IMR-90 (cell line): Measurements from ENCODE around the gene B3GALNT1. TPM values are rescaled to one million over a fixed set of nuclear protein-coding genes. Genes with fewer than 3 reads are reported as not detected.

Experiments
- ATAC-seq: fragments of 200-7000 bp; cut with Tn5 transposase; 2 replicates; pipeline ENCODE4 v1.9.1; 2020; ENCODE audit warnings: low read depth, mild to moderate bottlenecking, moderate library complexity
- BruUV-seq: library from RNA; stranded (reverse); fragments of 400-500 nt; replicated peaks from 2 replicates; lab custom pipeline; 2021; lab: Mats Ljungman, UMichigan
- CTCF ChIA-PET: fragments of 300-600 bp; formaldehyde crosslinking; extraction: SDS; loops from one replicate; lab custom pipeline; 2021; ENCODE audit warnings: antibody characterized with exemption; lab: Yijun Ruan, JAX
- POLR2A ChIA-PET: fragments of 300-600 bp; sonication (Branson Sonifier 250); formaldehyde crosslinking; loops from one replicate; lab custom pipeline; 2022; ENCODE audit warnings: antibody characterized with exemption; ENCODE audit not compliant: unreplicated experiment; lab: Charles Lee
- DNase-seq: peaks from one replicate; pipeline ENCODE4 v3.0.0; 2013
- H2AFZ ChIP-seq: replicated peaks from 2 replicates; pipeline ENCODE3; 2013; ENCODE audit warnings: low read length, mild to moderate bottlenecking; ENCODE audit not compliant: poor library complexity
- H2AK5ac ChIP-seq: 2 replicates; pipeline ENCODE4 v1.6.1; 2013; ENCODE audit warnings: low read depth, low read length, inconsistent platforms
- H2AK9ac ChIP-seq: replicated peaks from 2 replicates; pipeline ENCODE3; 2013; ENCODE audit warnings: mild to moderate bottlenecking, low read depth, low read length, moderate library complexity; ENCODE audit not compliant: poor library complexity
- H2BK120ac ChIP-seq: 2 replicates; pipeline ENCODE4 v1.6.1; 2013; ENCODE audit warnings: low read depth, low read length, inconsistent platforms
- H2BK15ac ChIP-seq: 3 replicates; pipeline ENCODE4 v1.6.1; 2013; ENCODE audit warnings: low read depth, low read length, inconsistent platforms
- H2BK20ac ChIP-seq: 2 replicates; pipeline ENCODE4 v1.6.1; 2013; ENCODE audit warnings: low read depth, mild to moderate bottlenecking, inconsistent platforms, low read length, moderate library complexity
- H2BK5ac ChIP-seq: 2 replicates; pipeline ENCODE4 v1.6.1; 2013; ENCODE audit warnings: mild to moderate bottlenecking, low read depth, low read length, inconsistent platforms; ENCODE audit not compliant: poor library complexity, severe bottlenecking
- H3K14ac ChIP-seq: replicated peaks from 2 replicates; pipeline ENCODE4 v1.6.1; 2013; ENCODE audit warnings: low read depth, low read length, inconsistent platforms
- H3K18ac ChIP-seq: 2 replicates; pipeline ENCODE4 v1.6.1; 2013; ENCODE audit warnings: low read depth, low read length, control low read depth
- H3K23ac ChIP-seq: 2 replicates; pipeline ENCODE4 v1.6.1; 2013; ENCODE audit warnings: low read depth, low read length, inconsistent platforms
- H3K27ac ChIP-seq: 2 replicates; pipeline ENCODE4 v1.5.1; 2013; ENCODE audit warnings: mild to moderate bottlenecking, control low read depth, low read length; ENCODE audit not compliant: insufficient read depth
- H3K27me3 ChIP-seq: 2 replicates; pipeline ENCODE4 v1.6.1; 2013; ENCODE audit warnings: low read length; ENCODE audit not compliant: control insufficient read depth, insufficient read depth
- H3K36me3 ChIP-seq: 2 replicates; pipeline ENCODE4 v1.6.1; 2013; ENCODE audit warnings: low read length, mixed read lengths; ENCODE audit not compliant: control insufficient read depth, insufficient read depth
- H3K4ac ChIP-seq: 2 replicates; pipeline ENCODE4 v1.6.1; 2013; ENCODE audit warnings: low read depth, low read length, inconsistent platforms
- H3K4me1 ChIP-seq: 2 replicates; pipeline ENCODE4 v1.6.1; 2013; ENCODE audit warnings: low read length, mixed read lengths; ENCODE audit not compliant: control insufficient read depth, insufficient read depth
- H3K4me2 ChIP-seq: 2 replicates; pipeline ENCODE4 v1.6.1; 2013; ENCODE audit warnings: low read depth, mild to moderate bottlenecking, control low read depth, low read length, moderate library complexity
- H3K4me3 ChIP-seq: 2 replicates; pipeline ENCODE4 v1.5.1; 2013; ENCODE audit warnings: low read depth, mild to moderate bottlenecking, control low read depth, low read length, moderate library complexity; ENCODE audit not compliant: insufficient read depth
- H3K56ac ChIP-seq: 2 replicates; pipeline ENCODE4 v1.6.1; 2013; ENCODE audit warnings: low read length, inconsistent platforms; ENCODE audit not compliant: insufficient read depth; ENCODE audit errors: extremely low read depth
- H3K79me1 ChIP-seq, 2 experiments: 2 replicates each; pipeline ENCODE4 v1.6.1; 2013; ENCODE audit warnings: low read length in 2 of 2, inconsistent platforms in 1 of 2, low read depth in 1 of 2
- H3K9ac ChIP-seq: 2 replicates; pipeline ENCODE4 v1.6.1; 2013; ENCODE audit warnings: low read depth, low read length, control low read depth
- H3K9me1 ChIP-seq: 2 replicates; pipeline ENCODE4 v1.6.1; 2013; ENCODE audit warnings: low read length, inconsistent platforms; ENCODE audit not compliant: insufficient read depth
- H3K9me3 ChIP-seq: 2 replicates; pipeline ENCODE4 v1.6.1; 2013; ENCODE audit warnings: low read length; ENCODE audit not compliant: control insufficient read depth, insufficient read depth
- H4K20me1 ChIP-seq: 2 replicates; pipeline ENCODE4 v1.6.1; 2013; ENCODE audit warnings: low read length, inconsistent platforms; ENCODE audit not compliant: insufficient read depth
- H4K5ac ChIP-seq: 2 replicates; pipeline ENCODE4 v1.6.1; 2013; ENCODE audit warnings: mild to moderate bottlenecking, low read depth, low read length, control low read depth
- H4K8ac ChIP-seq, 2 experiments: 2 replicates each; pipeline ENCODE4 v1.6.1; 2013; ENCODE audit warnings: low read depth in 2 of 2, low read length in 2 of 2, control low read depth in 1 of 2, inconsistent platforms in 1 of 2
- H4K91ac ChIP-seq: 2 replicates; pipeline ENCODE4 v1.6.1; 2013; ENCODE audit warnings: low read depth, low read length, inconsistent platforms; ENCODE audit not compliant: insufficient read depth
- BHLHE40 ChIP-seq: fragments of 150-350 bp; IDR thresholded peaks from 2 replicates; pipeline ENCODE4 v1.6.1; 2016; ENCODE audit warnings: mild to moderate bottlenecking, low read depth, low read length
- CEBPB ChIP-seq: IDR thresholded peaks from 2 replicates; pipeline ENCODE4 v1.6.1; 2012; ENCODE audit warnings: low read depth, low read length, improper control_type of control experiment
- MAZ ChIP-seq: IDR thresholded peaks from 2 replicates; pipeline ENCODE4 v1.6.1; 2012; ENCODE audit warnings: low read depth, mild to moderate bottlenecking, low read length, improper control_type of control experiment, moderate library complexity, borderline replicate concordance
- POLR2A ChIP-seq: IDR thresholded peaks from 2 replicates; pipeline ENCODE4 v1.6.1; 2012; ENCODE audit warnings: mild to moderate bottlenecking, low read depth, low read length
- RCOR1 ChIP-seq: IDR thresholded peaks from 2 replicates; pipeline ENCODE4 v1.6.1; 2012; ENCODE audit warnings: mild to moderate bottlenecking, low read length, improper control_type of control experiment; ENCODE audit not compliant: insufficient replicate concordance
- RFX5 ChIP-seq: IDR thresholded peaks from 2 replicates; pipeline ENCODE4 v1.8.0; 2012; ENCODE audit warnings: low read depth, mild to moderate bottlenecking, low read length, moderate library complexity
- USF2 ChIP-seq: fragments of 150-350 bp; IDR thresholded peaks from 2 replicates; pipeline ENCODE4 v1.6.1; 2017; ENCODE audit warnings: mild to moderate bottlenecking, antibody characterized with exemption, low read length, low read depth
- WGBS, 2 experiments: methylation state at CpG; one replicate each; pipeline versions ENCODE4 v1.1.5 to v1.1.7; 2013; ENCODE audit warnings: missing lambda C conversion rate in 2 of 2; ENCODE audit not compliant: insufficient read length in 1 of 2; ENCODE audit errors: extremely low coverage in 2 of 2; 5-methylcytosine and 5-hydroxymethylcytosine counted together
- dilution Hi-C: fragments of 300-500 bp; cut with HindIII; formaldehyde crosslinking; loops from one replicate; pipeline ENCODE4 v1.14.3; 2018; ENCODE audit warnings: low sequenced_read_pairs; ENCODE audit not compliant: unreplicated experiment
- in situ Hi-C: fragments of 300-500 bp; cut with MboI; formaldehyde crosslinking; loops from 3 replicates; pipeline ENCODE4 v1.14.3; 2019; ENCODE audit warnings: low sequenced_read_pairs, inconsistent platforms, mixed read lengths
- intact Hi-C: fragments of 100-400 bp; cut with micrococcal nuclease; formaldehyde crosslinking; loops from 2 replicates; pipeline ENCODE4 v1.10.0; 2022
- polyA plus RNA-seq, 3 experiments: library from polyadenylated mRNA; depleted of rRNA; stranded (reverse); fragments of >200 nt; gene quantifications; 2 replicates each; pipeline ENCODE4 v1.2.3, GENCODE V29; 2012; ENCODE audit warnings: low replicate concordance in 1 of 3
- total RNA-seq: library from RNA; depleted of rRNA; stranded (reverse); fragments of >200 nt; gene quantifications from 2 replicates; pipeline ENCODE4 v1.2.3, GENCODE V29; 2012

Gene B3GALNT1
- total and polyA plus RNA-seq, 2 of the 4 experiments (the other 2 are of a cell fraction): 5.6 to 8.2 TPM

DNA sequence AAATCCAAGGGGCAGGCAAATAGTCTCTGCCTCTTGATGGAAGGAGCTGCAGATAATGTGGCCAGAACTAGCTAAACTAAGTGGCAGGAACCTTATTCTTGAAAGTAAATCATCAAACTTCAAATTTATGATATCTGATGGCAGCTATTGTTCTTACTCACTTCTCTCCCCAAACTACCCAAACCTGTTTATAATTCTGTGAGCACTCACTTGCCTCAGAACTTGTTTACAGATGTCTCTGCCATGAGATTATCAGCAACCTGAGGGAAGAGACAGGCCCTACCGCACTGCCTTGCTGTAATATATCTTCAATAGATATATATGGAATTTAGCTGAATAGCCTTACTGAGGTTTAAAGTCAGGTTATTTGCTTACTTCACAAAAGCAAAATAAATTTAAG lies 2.2 kb upstream of the B3GALNT1 start:
- Histone ChIP-seq H2AK9ac (no peak overlapping the region), H4K8ac (no peak overlapping the region), H3K56ac (no peak overlapping the region), H4K91ac (no peak overlapping the region), H3K4me1 (no peaks in the 10 kb centered on the region), H4K5ac (no peak overlapping the region), H3K23ac (no peak overlapping the region), H2BK15ac (no peak overlapping the region), H3K18ac (no peak overlapping the region), H2AFZ (no peak overlapping the region), H2BK120ac (no peak overlapping the region), H3K4me3 (no peak overlapping the region), H2AK5ac (no peak overlapping the region), H2BK5ac (no peak overlapping the region), H3K14ac (no peak overlapping the region), H3K27ac (no peak overlapping the region), H3K27me3 (no peaks in the 10 kb centered on the region), H3K9me3 (no peaks in the 10 kb centered on the region), H4K20me1 (no peaks in the 10 kb centered on the region), H3K36me3 (no peaks in the 10 kb centered on the region), H2BK20ac (no peak overlapping the region), H3K79me1 (no peaks in the 10 kb centered on the region), H3K4me2 (no peak overlapping the region), H3K9ac (no peak overlapping the region), H3K9me1 (no peaks in the 10 kb centered on the region), H3K4ac (no peak overlapping the region)
- DNase-seq: no peak
- in situ Hi-C loops (no loop called here), dilution Hi-C loops (no loop called here), intact Hi-C loops (no loop called here)
- ATAC-seq: no peak
- no TSS peak for BruUV-seq
- CTCF ChIA-PET: no interaction called here
- no CpG with 5 or more reads among the region's 1 CpG for WGBS, 2 experiments
- TF ChIP-seq MAZ (no peak), USF2 (no peak), BHLHE40 (no peak), RFX5 (no peak), CEBPB (no peak), RCOR1 (no peak), POLR2A (no peak)
- POLR2A ChIA-PET: no interaction called here
